ENCODE measurements around the gene EFHD2. TPM values are rescaled to one million over a fixed set of nuclear protein-coding genes. Genes with fewer than 3 reads are reported as not detected.

The EFHD2 gene
- total and polyA plus RNA-seq, 2 of the 8 experiments (the other 6 are each of a cell fraction or from before 2014, with no cell fraction given) = 24.4 to 25.1 TPM

DNA sequence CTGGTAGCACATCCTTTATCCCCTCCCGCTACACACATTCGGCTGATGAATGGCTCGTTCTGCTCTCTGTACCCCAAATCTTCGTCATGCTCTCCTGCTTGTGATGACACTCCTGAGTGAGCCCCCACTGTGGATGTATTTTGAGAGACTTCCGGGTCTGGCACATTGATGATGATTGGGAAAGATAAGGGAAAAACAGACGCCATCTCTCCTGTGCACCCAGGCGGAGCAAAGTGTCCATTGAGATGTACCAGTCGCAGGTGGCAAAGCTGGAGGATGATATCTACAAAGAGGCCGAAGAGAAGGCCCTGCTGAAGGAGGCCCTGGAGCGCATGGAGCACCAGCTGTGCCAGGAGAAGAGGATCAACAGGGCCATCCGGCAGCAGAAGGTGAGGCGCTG lies 27.9 kb upstream of the EFHD2 start:
- no peaks in the 10 kb centered on the region for H4K20me1 ChIP-seq (replicated peaks in 1 of 2; ENCODE audit: control insufficient read depth in 1 of 2, insufficient read depth in 2 of 2, low read length in 2 of 2)
- TF ChIP-seq CTBP2 (IDR thresholded peaks at IDR 0.05; ENCODE audit: borderline replicate concordance, insufficient read depth, insufficient read length, low read length) = no peak
- no peak for TF ChIP-seq JUND (IDR thresholded peaks at IDR 0.05; ENCODE audit: low read length)
- TF ChIP-seq HDAC6 (IDR thresholded peaks at IDR 0.05; ENCODE audit: low read depth, low read length) = no peak
- TF ChIP-seq POLR2AphosphoS5 (IDR thresholded peaks at IDR 0.05; ENCODE audit: low read depth, low read length) = no peak
- TF ChIP-seq RXRA (IDR thresholded peaks at IDR 0.05; ENCODE audit: insufficient read depth, low read depth, low read length) = no peak
- TF ChIP-seq KDM1A (IDR thresholded peaks at IDR 0.05; ENCODE audit: borderline replicate concordance, low read length) = no peak
- TF ChIP-seq EP300 (IDR thresholded peaks at IDR 0.05; ENCODE audit: borderline replicate concordance in 1 of 2, low read depth in 2 of 2, low read length in 2 of 2) = no peak
- TF ChIP-seq SUZ12 (IDR thresholded peaks at IDR 0.05; ENCODE audit: low read length) = no peak
- TF ChIP-seq BCL11A (IDR thresholded peaks at IDR 0.05; ENCODE audit: low read depth in 2 of 2, low read length in 2 of 2) = no peak
- no peak for TF ChIP-seq CHD2 (IDR thresholded peaks at IDR 0.05; ENCODE audit: low read length)
- no peak for TF ChIP-seq RNF2 (IDR thresholded peaks at IDR 0.05; ENCODE audit: borderline replicate concordance, low read depth, low read length, missing control alignments, poor library complexity, severe bottlenecking)

More for the DNA sequence above, 27.9 kb upstream of the EFHD2 start:
- no peak overlapping the region for H3K14ac ChIP-seq (ENCODE audit: insufficient read length)
- ChIA-PET CTCF (ENCODE audit: partially characterized antibody) (interaction anchor here (0.6 to 1.8 kb wide), 7 partner anchors 8 to 100 kb away, joined by 3 to 5 read pairs (median 3); no protein-coding TSS in a partner anchor), POLR2A (ENCODE audit: partially characterized antibody) (no interaction called here)
- H3K27me3 ChIP-seq (replicated peaks in 1 of 4; ENCODE audit: control insufficient read depth in 3 of 4, extremely low read depth in 1 of 4, insufficient read depth in 3 of 4, low read length in 3 of 4) = peaks cover 3 to 46% (median 35%) of the 10 kb centered on the region in 4 experiments
- H4K5ac ChIP-seq (ENCODE audit: insufficient read length, low read depth, low read length) = no peak overlapping the region
- H3K36me3 ChIP-seq (ENCODE audit: control insufficient read depth in 2 of 4, insufficient read depth in 4 of 4, low read length in 3 of 4) = no peaks in the 10 kb centered on the region; a peak in 1 of 8 replicates
- no peak overlapping the region for H3K23ac ChIP-seq (ENCODE audit: insufficient read length)
- H3K79me1 ChIP-seq (ENCODE audit: low read depth, low read length) = no peaks in the 10 kb centered on the region
- H3K27ac ChIP-seq (ENCODE audit: low read depth, low read length) = no peak overlapping the region
- H3K4me2 ChIP-seq (ENCODE audit: insufficient read depth in 1 of 2, low read depth in 2 of 2, low read length in 2 of 2) = no peak overlapping the region
- 94% methylated on average over 12 of the region's 12 CpGs; no CpG with 5 or more reads in 1 of the 2 experiments for WGBS, 2 experiments (ENCODE audit: extremely low coverage in 1 of 2, insufficient coverage in 1 of 2, insufficient read length in 1 of 2, insufficient replicate concordance in 2 of 2, low coverage in 1 of 2, low lambda C conversion rate in 2 of 2, missing lambda C conversion rate in 1 of 2)
- peak overlapping the region; percentile 88; the same call in 1 of the 2 replicates for H2BK15ac ChIP-seq (ENCODE audit: low read length)
- no peak overlapping the region for H4K91ac ChIP-seq (replicated peaks; ENCODE audit: insufficient read length, low read length)
- H2AFZ ChIP-seq (ENCODE audit: low read length) = no peak overlapping the region
- no peak for FAIRE-seq
- no peak overlapping the region for H4K8ac ChIP-seq (ENCODE audit: extremely low read depth, insufficient read depth, low read length)
- no peak overlapping the region for H3K9ac ChIP-seq (replicated peaks in 1 of 4; ENCODE audit: extremely low read depth in 1 of 4, low read depth in 3 of 4, low read length in 3 of 4)
- H3K79me2 ChIP-seq (ENCODE audit: control insufficient read depth in 1 of 2, insufficient read depth in 2 of 2, low read length in 2 of 2) = no peaks in the 10 kb centered on the region
- H2BK120ac ChIP-seq (replicated peaks; ENCODE audit: low read depth, low read length) = no peak overlapping the region
- peaks cover 7% of the 10 kb centered on the region for H3K23me2 ChIP-seq (ENCODE audit: low read depth, low read length)
- H3K56ac ChIP-seq (replicated peaks; ENCODE audit: insufficient read length, low read depth, low read length) = no peak overlapping the region
- H3K4ac ChIP-seq (replicated peaks; ENCODE audit: insufficient read length, low read depth, low read length) = no peak overlapping the region
- 0 out of 2 replicates have a peak overlapping the region, but pooled peaks have one; percentile 39 for H2BK12ac ChIP-seq (ENCODE audit: low read depth, low read length)
- no peak overlapping the region for H3K4me3 ChIP-seq (ENCODE audit: extremely low read depth in 1 of 4, insufficient read depth in 2 of 4, low read depth in 3 of 4, low read length in 4 of 4)
- peaks cover 16 to 26% (median 19%) of the 10 kb centered on the region in 4 experiments for H3K4me1 ChIP-seq (replicated peaks in 1 of 4; ENCODE audit: control insufficient read depth in 3 of 4, insufficient read depth in 4 of 4, low read length in 3 of 4)
- H2BK5ac ChIP-seq (ENCODE audit: low read depth, low read length) = no peak overlapping the region
- no peak for DNase-seq (ENCODE audit: low read depth in 1 of 2, low spot score in 2 of 2)
- peak overlapping the region; percentile 34; the same call in 1 of the 2 replicates for H2AK5ac ChIP-seq (ENCODE audit: low read depth, low read length)
- H3K18ac ChIP-seq (ENCODE audit: extremely low read depth, low read length) = no peak overlapping the region
- H3K9me3 ChIP-seq (ENCODE audit: insufficient read depth in 2 of 2, low read depth in 1 of 2, low read length in 1 of 2) = no peaks in the 10 kb centered on the region
- 0 out of 2 replicates have a peak overlapping the region, but pooled peaks have one; percentile 34 for H2BK20ac ChIP-seq (ENCODE audit: low read length)

All from H1 (cell line).